Stimulated activated CD8-positive, alpha-beta memory T cell treated with anti-CD3 and anti-CD28 coated beads, Interleukin-12 subunit alpha, Interleukin-12 subunit beta, amount 100 ng/mL, for 24 hours (primary cell): ENCODE data around the gene LDLRAD3.

Experiments
- DNase-seq: peaks from one replicate; pipeline ENCODE4 v3.0.0-alpha.2; 2020; ENCODE audit errors: extremely low read depth

Gene LDLRAD3

DNA sequence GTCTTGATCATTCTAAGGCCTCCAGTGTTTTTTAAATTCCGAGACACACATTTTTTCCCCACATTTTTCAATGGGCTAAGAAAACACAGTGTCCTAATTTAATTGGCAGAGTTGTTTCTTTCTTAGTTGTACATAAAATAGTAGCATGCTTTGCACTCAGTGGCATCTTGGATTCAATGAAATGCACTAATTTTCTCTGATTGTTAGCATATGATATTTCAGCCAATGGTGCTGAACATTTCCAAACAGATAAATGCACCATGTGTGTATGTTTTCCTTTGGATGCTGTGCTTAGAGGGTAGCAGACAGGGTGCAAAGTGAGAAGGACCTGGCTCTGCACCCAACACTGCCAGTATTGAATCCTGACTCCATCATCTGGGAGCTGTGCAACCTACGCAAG lies 103.5 kb downstream of the LDLRAD3 start:
- no peak for DNase-seq

DNA sequence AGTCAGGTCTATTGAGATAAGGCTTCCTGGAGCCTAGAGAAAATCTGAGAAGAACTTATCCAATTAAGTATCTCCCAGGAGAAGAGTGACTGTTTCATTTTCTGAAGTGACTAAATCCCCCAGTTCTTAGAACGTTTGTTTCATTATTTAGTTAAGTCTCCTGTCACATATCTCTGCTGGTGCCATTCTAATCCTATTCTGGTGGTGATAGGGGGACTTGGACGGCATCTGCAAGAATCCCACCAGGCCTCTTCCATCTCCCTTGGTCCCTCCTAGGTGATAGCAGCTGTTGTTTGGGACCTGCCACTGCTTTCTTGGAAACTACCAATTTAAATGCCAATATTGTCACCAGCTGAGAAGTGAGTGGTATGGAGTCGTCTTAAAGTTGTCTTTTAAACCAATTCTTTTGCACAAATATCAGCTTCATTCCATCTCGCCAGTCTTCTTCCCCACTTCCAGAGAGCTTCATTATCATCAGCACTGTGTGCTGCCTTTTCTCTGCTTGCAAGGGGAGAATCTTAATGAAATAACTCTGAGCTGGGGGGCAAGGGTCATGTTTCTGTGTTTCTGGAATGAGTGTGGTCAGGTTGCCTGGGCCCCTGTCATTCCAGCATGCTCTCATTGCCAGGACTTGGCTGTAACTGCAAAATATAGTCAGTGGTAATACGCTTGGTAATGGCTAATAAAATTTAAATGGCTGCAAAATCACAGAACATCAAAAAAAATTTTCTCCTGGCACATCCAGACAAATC lies 104.8 kb downstream of the LDLRAD3 start:
- DNase-seq: no peak

DNA sequence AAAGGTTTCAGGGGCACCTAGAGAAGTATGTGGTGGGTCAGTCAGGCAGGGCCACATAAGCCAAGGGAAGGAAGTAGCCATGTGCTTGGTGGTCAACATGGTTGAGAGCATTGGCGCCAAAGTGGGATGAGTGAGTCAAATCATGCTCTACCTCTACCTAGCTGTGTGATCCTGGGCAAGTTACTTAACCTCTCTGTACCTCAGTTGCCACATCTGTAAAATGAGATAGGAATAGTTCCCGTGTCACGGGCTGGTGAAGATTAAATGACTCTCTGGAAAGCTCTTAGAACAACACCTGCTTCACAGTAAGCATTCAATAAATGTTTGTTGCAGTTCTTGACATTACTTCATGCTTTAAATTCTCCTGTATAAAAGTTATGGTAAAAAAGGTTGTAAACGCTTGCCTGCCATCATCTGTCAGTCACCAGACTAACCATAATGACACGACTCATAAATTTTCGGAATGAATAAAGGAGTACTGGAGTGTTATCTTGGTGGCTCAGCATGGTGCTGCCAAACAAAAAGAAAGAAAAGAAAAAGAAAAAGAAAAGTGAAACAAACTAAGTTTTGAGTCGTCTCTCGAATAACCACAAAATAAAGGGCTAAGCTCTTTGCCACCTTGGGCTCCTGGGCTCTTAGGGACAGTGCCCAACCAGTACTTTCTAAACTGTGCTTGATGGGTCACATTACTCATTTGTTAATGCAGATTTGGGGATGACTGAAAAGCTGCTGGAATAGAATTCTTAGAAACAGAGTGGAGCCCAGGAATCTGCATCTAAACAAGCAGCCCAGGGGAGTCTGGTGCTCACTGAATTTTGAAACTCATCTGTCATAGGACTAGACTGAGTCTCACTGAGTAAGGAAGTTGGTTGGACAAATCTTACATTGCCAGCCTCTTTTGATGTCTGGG lies 107.6 kb downstream of the LDLRAD3 start:
- no peak for DNase-seq

DNA sequence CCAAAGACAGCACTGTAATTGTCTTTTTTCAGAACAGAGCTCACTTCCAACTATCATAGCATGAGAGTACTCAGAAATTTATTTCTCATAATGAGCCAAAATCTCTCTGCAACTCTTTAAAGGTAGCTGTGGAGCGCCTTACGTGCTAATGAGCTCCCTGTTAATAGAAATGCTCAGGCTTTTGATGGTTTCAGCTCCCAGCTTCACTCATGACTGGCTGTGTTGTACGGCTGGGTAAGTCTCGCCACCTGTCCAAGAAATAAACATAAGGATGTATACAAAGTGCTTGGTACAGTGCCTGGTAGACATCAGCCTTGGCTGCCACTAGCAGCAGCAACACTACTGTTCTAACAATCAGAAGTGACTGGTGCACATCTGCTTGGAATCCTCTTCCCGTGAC lies 109.4 kb downstream of the LDLRAD3 start:
- no peak for DNase-seq

DNA sequence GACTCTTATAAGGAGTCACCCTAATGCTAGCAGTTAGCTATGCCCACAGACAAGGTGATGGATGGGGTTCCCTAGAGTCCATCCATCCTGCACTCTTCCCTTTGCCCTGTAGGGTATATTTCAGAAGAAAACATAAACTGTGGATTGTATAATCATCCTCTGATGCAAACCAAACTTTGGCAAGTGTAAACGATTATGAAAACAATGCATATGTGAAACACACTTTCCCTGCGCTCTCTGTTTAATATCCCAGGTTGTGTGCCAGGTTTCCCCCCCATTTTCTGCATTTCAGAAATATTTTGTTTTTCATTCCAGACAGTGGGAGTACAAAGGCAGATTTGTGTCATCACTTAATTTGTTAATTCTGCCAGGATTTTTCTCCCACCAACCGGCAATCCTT lies 110.0 kb downstream of the LDLRAD3 start:
- DNase-seq: no peak

DNA sequence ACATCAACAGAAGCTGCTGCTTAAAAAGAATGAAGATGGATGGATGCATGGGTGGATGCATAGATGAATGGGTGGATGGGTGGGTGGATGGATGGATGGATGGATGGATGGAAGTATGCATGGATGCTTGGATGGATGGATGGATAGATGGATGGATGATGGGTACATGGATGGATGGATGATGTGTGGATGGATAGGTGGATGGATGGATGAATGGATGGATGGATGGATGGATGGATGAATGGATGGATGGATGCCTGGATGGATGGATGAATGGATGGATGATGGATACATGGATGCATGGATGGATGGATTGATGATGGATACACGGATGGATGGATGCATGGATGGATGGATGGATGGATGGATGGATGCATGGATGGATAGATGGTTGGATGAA lies 110.8 kb downstream of the LDLRAD3 start:
- DNase-seq: no peak

DNA sequence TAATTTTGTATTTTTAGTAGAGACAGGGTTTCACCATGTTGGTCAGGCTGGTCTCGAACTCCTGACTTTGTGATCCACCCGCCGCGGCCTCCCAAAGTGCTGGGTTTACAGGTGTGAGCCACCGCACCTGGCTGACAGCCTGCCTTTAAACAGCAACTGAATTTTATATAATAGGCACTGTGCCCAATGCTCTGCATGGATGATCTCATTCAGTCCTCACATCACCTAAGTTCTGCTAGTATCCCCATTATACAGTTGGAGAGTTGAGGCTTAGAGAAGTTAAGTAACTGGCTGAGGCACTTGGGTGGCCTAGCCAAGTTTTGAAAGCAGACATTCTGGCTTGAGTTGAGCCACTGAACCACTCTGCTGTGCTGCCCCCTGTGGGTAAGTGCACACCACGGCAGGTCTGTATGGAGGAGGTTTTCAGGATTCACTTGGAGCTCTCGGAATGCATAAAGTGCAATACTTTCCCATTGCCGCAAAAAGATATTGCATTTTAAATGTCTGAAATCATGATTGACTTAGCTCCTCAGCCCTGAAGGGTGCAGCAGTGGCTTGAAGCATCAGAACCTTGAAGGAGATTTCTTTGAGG lies 112.4 kb downstream of the LDLRAD3 start:
- DNase-seq: no peak

DNA sequence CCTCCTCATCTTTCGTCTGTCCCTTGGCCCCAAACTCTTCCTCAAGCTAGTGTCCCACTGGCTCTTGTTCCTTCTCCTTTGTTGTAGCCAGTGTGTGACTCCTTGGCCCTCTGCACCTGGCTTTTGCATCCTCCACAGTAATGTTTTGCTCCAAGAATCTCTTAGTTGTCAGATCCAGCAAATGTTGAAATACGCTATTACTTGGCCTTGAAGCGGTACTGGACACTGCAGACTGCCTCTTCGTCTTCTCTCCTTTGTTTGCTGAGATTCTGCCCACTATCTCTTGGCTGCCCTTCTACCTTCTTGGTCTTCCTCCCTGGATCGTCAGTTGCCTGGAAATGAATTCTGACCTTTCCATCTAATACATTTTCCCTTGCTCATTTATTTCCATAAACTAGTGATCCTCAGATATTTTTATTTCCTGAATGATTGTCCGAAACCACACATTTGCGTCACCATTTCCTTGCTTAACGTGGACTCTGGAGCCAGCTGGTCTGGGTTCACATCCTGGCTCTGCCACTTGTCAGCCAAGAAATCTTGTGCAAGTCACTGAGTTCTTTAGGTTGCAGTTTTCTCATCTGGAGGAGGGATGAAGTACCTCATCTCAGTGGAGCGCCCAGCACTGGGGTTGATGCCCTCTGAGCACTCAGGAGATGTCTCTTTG lies 113.6 kb downstream of the LDLRAD3 start:
- no peak for DNase-seq

DNA sequence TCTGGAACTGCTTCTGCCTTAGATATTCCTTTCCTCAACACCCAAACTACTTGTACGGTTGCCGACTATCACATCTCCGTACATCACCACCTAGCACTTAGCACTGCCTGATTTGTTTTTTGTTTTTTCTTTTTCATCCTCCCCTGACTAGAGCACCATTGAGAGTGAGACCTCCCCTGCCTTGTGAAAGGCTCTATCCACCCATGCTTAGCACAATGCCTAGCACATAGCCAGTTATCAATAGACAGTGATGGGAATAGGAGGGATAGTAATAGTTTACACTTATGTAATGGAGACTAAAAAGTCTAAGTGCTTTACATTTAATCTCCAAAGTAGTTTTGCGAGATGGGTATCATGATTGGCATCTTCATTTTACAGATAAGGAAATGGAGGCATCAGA lies 115.8 kb downstream of the LDLRAD3 start:
- no peak for DNase-seq

DNA sequence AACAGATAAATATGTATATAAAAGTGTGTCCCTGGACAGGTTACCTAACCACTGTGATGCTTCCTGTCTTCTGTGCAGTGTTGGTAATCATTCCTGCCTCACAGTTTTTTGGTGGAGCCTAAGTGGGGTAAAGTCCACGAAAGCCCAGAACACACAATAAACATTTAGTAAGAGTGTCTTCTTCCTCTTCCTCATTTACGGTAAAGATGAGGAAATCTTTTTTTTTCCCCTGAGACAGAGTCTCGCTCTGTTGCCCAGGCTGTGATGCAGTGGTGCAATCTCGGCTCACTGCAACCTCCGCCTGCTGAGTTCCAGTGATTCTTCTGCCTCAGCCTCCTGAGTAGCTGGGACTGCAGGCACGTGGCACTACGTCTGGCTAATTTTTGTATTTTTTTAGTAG lies 117.1 kb downstream of the LDLRAD3 start:
- DNase-seq: no peak

DNA sequence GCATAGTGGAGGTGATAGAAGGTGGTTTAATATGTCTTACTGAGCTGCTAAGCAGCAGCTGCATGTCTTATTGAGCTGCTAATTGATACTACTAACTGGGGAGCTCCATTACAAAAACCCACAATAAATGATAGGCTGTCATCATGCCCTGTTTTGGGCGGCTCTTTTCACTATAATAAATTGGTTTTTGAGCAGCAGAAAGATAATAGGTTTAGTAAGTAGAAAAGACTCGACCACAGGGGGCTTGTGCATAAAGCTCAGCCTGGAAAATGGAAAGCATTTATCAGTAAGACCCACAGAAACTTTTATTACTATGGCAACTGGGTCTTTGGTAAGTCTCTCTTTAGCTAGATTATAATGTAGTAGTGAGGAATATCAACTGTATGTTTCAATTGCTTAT lies 117.6 kb downstream of the LDLRAD3 start:
- no peak for DNase-seq

DNA sequence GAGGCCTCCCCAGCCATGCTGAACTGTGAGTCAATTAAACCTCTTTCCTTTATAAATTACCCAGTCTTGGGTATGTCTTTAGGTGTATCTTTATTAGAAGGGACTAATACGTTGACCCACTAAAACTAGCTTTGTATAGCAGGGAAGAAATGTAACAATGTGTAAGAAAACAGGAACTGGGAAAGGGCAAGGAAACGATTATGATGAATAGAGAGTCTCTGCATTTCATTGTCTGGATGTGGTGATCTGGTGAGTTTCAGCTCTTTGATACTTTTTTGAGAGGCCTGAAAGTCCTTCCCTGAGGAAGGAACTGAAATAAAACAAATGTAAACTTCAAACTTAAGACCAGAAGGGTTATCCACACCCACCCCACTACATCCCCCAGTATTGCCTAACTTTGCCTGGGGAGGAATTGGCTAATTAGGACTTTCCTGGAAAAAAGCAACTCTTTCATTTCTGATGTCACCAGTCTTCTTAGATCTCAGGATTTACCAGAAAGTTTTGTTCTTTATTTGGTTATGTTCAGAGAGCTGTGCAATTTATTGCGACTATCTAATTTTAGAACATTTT lies 119.0 kb downstream of the LDLRAD3 start:
- no peak for DNase-seq

DNA sequence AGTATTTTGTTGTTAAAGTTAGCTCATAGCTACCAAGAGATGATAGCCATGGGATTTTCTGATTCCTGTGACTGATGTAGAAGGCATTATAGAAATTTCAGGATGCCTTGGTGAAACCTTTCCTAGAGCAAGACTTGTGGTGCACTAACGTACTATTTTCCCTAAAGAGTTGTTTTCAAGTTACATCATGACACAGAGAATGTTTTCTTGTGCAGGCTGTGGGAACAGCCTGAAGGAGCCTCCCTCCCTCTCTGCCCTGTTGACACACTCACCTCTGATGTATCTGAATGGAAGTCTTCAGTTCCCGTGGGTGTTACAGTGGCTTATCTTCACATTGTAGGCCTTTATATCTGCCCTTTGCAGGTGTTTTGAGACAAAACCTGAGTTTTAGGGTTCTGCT lies 121.6 kb downstream of the LDLRAD3 start:
- DNase-seq: no peak

DNA sequence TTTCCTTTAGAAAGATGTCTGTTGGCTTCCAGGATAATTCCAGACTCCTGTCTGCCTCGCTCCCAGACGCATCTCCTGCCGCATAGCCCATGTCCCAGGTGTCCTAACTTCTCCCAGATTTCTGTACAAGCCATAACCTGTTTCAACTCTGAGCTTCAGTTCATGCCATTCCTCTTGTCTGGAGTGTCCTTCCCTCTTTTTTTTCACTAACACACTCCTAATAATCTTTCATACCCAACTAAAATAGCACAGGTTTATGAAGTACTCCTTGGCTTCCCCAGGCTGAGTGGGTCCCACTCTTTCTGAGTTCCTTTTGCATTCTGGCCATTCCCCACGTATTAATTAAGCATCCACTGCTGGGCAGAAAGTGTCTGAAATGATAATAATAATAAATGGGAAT lies 123.0 kb downstream of the LDLRAD3 start:
- DNase-seq: no peak

DNA sequence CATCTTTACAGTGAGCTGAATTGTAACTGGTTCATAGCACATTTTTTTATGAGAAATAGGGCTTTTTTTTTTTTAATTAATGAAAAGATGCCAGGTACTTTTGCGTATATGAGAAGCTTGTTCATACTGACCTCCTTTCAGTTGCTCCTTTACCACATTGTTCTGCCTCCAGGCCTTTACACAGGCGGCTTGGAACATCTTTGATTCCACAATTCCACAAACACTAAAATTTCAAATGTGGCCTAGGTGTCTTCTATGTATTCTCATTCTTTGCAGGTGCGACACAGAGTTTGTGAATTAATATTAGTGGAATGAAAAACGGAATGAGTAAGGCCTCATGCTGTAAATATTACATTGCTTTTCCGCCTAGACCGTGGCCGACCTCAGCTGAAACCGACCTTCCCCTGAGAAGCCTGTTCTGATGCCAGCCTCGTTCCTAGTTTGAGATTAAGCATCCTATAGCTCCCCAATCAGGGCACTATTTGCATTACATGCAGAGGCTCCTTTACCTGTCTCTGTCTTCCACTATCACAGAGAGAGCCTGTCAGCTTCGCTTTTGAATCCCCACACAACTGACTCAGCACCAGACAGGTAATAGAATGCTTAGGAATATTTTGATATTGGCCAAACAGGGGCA lies 125.8 kb downstream of the LDLRAD3 start:
- no peak for DNase-seq

DNA sequence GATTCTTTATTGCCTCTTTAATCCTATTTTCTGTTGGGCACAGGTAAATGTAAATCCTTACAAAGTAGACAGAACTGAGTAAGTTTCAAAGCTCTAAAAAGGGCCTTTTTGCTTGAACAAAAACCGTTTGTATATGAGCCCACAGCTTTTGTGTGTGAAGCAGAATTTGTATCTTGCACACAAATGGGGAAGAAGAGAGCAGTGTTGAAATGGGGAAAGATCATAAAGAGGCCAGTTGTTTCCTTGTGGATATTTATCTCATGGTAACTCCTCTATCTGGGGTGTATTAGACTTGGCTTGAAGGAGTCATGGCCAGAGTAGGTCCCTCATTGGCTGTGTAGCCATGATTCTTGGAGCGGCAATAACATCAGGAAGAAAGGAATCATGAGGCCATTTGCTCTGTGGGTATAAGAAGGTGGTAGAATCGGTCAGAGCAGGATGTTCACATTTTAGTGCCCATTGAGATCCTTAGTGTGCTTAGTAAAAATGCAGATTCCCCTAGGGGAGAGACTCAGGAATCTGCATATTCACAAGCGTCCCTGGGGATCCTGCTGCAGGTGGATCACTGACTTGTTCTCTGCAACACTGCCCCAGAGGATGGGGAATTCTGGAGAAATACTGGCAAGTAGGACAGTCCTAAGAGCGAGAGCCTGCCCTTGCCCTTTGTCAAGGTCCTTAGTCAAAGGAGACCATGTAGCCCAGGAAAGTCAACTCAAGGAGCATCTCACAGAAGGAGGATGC lies 126.5 kb downstream of the LDLRAD3 start:
- DNase-seq: no peak

DNA sequence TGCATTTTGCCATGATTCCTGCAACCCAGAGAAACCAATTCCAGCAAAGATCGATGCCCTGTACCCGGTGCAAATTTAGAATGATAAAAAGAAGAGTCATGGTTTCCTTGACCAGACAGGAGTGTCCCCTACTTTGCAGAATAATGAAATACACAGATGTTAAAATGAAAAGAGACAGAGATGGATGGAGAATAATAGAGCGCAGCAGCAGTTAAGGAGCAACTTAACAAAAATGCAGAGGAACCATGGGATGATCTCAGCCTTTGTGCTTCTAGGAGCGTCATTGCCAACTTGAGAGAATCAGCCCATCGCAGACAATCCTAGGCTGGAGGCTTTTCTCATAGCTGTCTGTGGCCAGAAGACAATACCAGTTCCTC lies 127.1 kb downstream of the LDLRAD3 start:
- no peak for DNase-seq

DNA sequence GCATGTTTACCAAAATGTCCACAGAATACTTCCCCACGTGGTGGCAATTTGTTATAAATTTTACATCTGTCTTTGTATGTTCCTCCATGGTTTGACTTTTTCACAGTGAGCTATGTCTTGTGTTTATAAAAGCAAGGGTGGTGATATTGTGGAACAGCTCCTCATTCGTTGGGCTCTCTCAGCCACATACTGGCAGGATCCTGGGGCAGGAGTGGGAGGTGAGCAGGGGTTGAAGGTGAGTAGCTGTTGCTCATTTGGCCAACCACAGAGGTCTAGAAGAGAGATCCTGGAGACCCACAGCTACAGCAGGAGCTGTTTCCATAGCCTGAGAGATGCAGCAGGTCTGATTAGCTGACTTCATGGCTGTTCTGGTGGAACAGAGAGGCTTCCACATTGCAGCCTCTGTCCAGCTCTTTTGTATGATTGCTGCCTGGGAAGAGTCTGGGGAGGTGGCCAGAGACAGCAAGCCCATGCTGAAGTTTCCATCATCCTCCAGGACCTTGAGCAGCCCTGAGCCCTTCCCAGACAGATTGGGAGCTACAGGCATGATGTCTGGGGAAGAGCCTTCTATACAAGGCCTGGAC lies 128.1 kb downstream of the LDLRAD3 start:
- DNase-seq: no peak

DNA sequence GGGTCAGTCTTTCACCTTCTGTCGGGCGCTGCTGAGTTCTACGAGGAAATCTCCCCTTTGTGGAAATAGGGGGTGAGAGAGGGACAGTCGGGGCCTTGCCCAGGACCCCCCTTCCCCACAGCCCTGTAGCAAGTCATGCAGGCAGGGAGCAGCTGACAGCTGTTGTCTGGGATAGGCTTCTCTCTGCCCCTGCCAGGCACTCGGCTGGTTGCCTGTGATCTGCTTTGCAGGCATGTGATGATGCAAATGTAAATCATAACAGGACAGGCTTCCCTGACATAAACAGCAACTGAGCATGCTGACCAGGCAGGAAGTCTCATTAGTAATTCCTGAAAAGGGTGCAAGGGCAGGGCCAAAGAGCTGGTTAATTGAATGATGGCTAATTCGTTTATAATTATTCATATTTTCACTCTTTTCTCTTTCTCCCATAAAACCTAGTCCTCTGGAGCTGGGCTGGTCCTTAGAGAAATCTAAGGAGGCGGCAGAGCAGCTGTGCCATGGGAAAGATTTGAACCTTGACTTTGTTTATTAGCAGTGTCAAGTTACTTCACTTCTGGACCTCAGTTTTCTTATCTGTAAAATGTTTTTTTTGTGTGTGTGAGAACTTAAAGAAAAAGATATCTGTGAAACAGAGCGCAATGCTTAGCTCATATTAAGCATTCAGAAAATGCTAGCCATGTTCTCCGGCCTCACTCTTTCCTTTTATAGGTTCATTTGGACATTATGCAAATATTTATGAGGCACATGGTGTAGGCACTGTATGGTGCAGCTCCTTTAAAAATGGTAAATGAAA lies 129.7 kb downstream of the LDLRAD3 start:
- no peak for DNase-seq
